Activated CD8-positive, alpha-beta memory T cell treated with anti-CD3 and anti-CD28 coated beads for 36 hours (primary cell): ENCODE measurements around the gene SOAT1. TPM values are rescaled to one million over a fixed set of nuclear protein-coding genes. Genes with fewer than 3 reads are reported as not detected.

ENCODE experiments used
- CTCF ChIA-PET: fragments of 350-600 bp; sonication (Branson Sonifier 250); formaldehyde crosslinking; loops from one replicate; lab custom pipeline; 2021; ENCODE audit warnings: antibody characterized with exemption; lab: Charles Lee
- POLR2A ChIA-PET: fragments of 350-600 bp; sonication (Branson Sonifier 250); formaldehyde crosslinking; loops from one replicate; lab custom pipeline; 2021; ENCODE audit warnings: antibody characterized with exemption; lab: Charles Lee
- total RNA-seq, 2 experiments: library from RNA; stranded (reverse); gene quantifications; one replicate each; pipeline ENCODE4 v1.2.3, GENCODE V29; 2021

SOAT1 gene
- total RNA-seq, 2 experiments from 2014 or later: 77.2 to 83.4 TPM

- ChIA-PET POLR2A (no interaction called here), CTCF (interaction anchor here (0.7 kb wide), 2 partner anchors 12 to 71 kb away, joined by 3 to 4 read pairs; no protein-coding TSS in a partner anchor)
Measured at GRCh38 chr1:179298952-179299351, 5.4 kb downstream of the SOAT1 start.

- POLR2A ChIA-PET: interaction anchor here (0.5 kb wide), 1 partner anchor 262 kb away, joined by 3 read pairs; no protein-coding TSS in a partner anchor
- CTCF ChIA-PET: no interaction called here
Measured at GRCh38 chr1:179300112-179300511, 6.5 kb downstream of the SOAT1 start.

- ChIA-PET CTCF (no interaction called here), POLR2A (no interaction called here)
Measured at GRCh38 chr1:179302070-179302469, 8.5 kb downstream of the SOAT1 start.

GRCh38 chr1:179303200-179303785, 9.7 kb downstream of the SOAT1 start:
- POLR2A ChIA-PET: no interaction called here

GRCh38 chr1:179305450-179305849, 11.9 kb downstream of the SOAT1 start:
- CTCF ChIA-PET: no interaction called here
- POLR2A ChIA-PET: interaction anchor here (1.5 kb wide), 1 partner anchor 12 kb away, joined by 4 read pairs; the partner anchor contains the start of gene SOAT1

More at GRCh38 chr1:179303200-179303785, 9.7 kb downstream of the SOAT1 start:
- CTCF ChIA-PET: interaction anchor here (0.6 to 0.7 kb wide), 2 partner anchors 14 to 1758 kb away, joined by 3 to 4 read pairs; no protein-coding TSS in a partner anchor

GRCh38 chr1:179310291-179310690, 16.7 kb downstream of the SOAT1 start:
- CTCF ChIA-PET: no interaction called here
- POLR2A ChIA-PET: no interaction called here

GRCh38 chr1:179310721-179311120, 17.1 kb downstream of the SOAT1 start:
- CTCF ChIA-PET: interaction anchor here (0.6 kb wide), 1 partner anchor 11 kb away, joined by 3 read pairs; no protein-coding TSS in a partner anchor
- POLR2A ChIA-PET: no interaction called here

GRCh38 chr1:179311149-179311700, 17.6 kb downstream of the SOAT1 start:
- CTCF ChIA-PET: interaction anchor here (0.6 kb wide), 1 partner anchor 12 kb away, joined by 3 read pairs; no protein-coding TSS in a partner anchor
- POLR2A ChIA-PET: no interaction called here

GRCh38 chr1:179313004-179313403, 19.4 kb downstream of the SOAT1 start:
- CTCF ChIA-PET: no interaction called here
- POLR2A ChIA-PET: no interaction called here

GRCh38 chr1:179314928-179315327, 21.3 kb downstream of the SOAT1 start:
- POLR2A ChIA-PET: no interaction called here
- CTCF ChIA-PET: interaction anchor here (1.1 kb wide), 1 partner anchor 12 kb away, joined by 3 read pairs; no protein-coding TSS in a partner anchor

GRCh38 chr1:179318491-179318890, 24.9 kb downstream of the SOAT1 start:
- POLR2A ChIA-PET: no interaction called here

GRCh38 chr1:179321533-179322216, 28.1 kb downstream of the SOAT1 start:
- ChIA-PET POLR2A (no interaction called here), CTCF (no interaction called here)

More at GRCh38 chr1:179318491-179318890, 24.9 kb downstream of the SOAT1 start:
- CTCF ChIA-PET: no interaction called here

- CTCF ChIA-PET: interaction anchor here (0.6 kb wide), 1 partner anchor 66 kb away, joined by 3 read pairs; no protein-coding TSS in a partner anchor
- POLR2A ChIA-PET: no interaction called here
Measured at GRCh38 chr1:179322557-179322956, 29.0 kb downstream of the SOAT1 start.

- ChIA-PET CTCF (interaction anchor here (0.6 kb wide), 1 partner anchor 67 kb away, joined by 3 read pairs; no protein-coding TSS in a partner anchor), POLR2A (no interaction called here)
Measured at GRCh38 chr1:179323436-179323835, 29.8 kb downstream of the SOAT1 start.

GRCh38 chr1:179325836-179326235, 32.2 kb downstream of the SOAT1 start:
- ChIA-PET POLR2A (interaction anchor here (0.7 kb wide), 1 partner anchor 134 kb away, joined by 3 read pairs; no protein-coding TSS in a partner anchor), CTCF (no interaction called here)

- ChIA-PET CTCF (interaction anchor here (0.7 kb wide), 1 partner anchor 11 kb away, joined by 3 read pairs; no protein-coding TSS in a partner anchor), POLR2A (no interaction called here)
Measured at GRCh38 chr1:179326746-179327145, 33.1 kb downstream of the SOAT1 start.

- ChIA-PET POLR2A (no interaction called here), CTCF (no interaction called here)
Measured at GRCh38 chr1:179327196-179327595, 33.6 kb downstream of the SOAT1 start.

GRCh38 chr1:179327679-179328078, 34.1 kb downstream of the SOAT1 start:
- CTCF ChIA-PET: no interaction called here
- POLR2A ChIA-PET: no interaction called here

GRCh38 chr1:179329862-179330261, 36.3 kb downstream of the SOAT1 start:
- CTCF ChIA-PET: no interaction called here
- POLR2A ChIA-PET: no interaction called here

- ChIA-PET POLR2A (no interaction called here), CTCF (interaction anchor here (0.7 kb wide), 1 partner anchor 120 kb away, joined by 3 read pairs; no protein-coding TSS in a partner anchor)
Measured at GRCh38 chr1:179334440-179334839, 40.8 kb downstream of the SOAT1 start.
